Mononuclear cell (primary cell): ENCODE data around the gene RTKN. TPM values are rescaled to one million over a fixed set of nuclear protein-coding genes. Genes with fewer than 3 reads are reported as not detected.
A peak's percentile ranks its signal among the peaks of the same experiment; 100 is the strongest.

ENCODE experiments used
- H3K27me3 ChIP-seq: 2 replicates; pipeline ENCODE4 v1.6.0; 2011; ENCODE audit warnings: low read length, control low read depth; ENCODE audit not compliant: insufficient read depth
- H3K4me1 ChIP-seq: 2 replicates; pipeline ENCODE4 v1.5.1; 2011; ENCODE audit warnings: mild to moderate bottlenecking, low read length, control low read depth; ENCODE audit not compliant: insufficient read depth
- H3K4me3 ChIP-seq: 2 replicates; pipeline ENCODE4 v1.5.1; 2011; ENCODE audit warnings: mild to moderate bottlenecking, low read length, moderate library complexity
- H3K9me3 ChIP-seq: 2 replicates; pipeline ENCODE4 v1.5.1; 2011; ENCODE audit warnings: low read depth, mild to moderate bottlenecking, control low read depth, low read length
- total RNA-seq: library from RNA; depleted of rRNA; stranded (reverse); fragments of >200 nt; gene quantifications from one replicate; pipeline ENCODE4 v1.2.3, GENCODE V29; 2012

RTKN gene
- total RNA-seq, 1 donor: 0.31 TPM

- peaks cover 32% of the 10 kb centered on the region for H3K4me1 ChIP-seq
- H3K4me3 ChIP-seq: peak overlapping the region; percentile 79
- H3K27me3 ChIP-seq: peaks cover 5% of the 10 kb centered on the region
- H3K9me3 ChIP-seq: no peaks in the 10 kb centered on the region
Observed at GRCh38 chr2:74391580-74392448, 49.9 kb downstream of the RTKN start.

- Histone ChIP-seq H3K4me3 (peak overlapping the region; percentile 79), H3K4me1 (peaks cover 32% of the 10 kb centered on the region), H3K27me3 (peaks cover 5% of the 10 kb centered on the region), H3K9me3 (no peaks in the 10 kb centered on the region)
Observed at GRCh38 chr2:74391209-74391579, 50.5 kb downstream of the RTKN start.

- Histone ChIP-seq H3K4me3 (no peak overlapping the region), H3K4me1 (peaks cover 32% of the 10 kb centered on the region), H3K9me3 (no peaks in the 10 kb centered on the region)
Observed at GRCh38 chr2:74390606-74391005, 51.1 kb downstream of the RTKN start.

GRCh38 chr2:74387346-74387745 is 54.4 kb downstream of the RTKN start:
- Histone ChIP-seq H3K4me1 (peaks cover 32% of the 10 kb centered on the region), H3K27me3 (no peaks in the 10 kb centered on the region), H3K9me3 (no peaks in the 10 kb centered on the region), H3K4me3 (no peak overlapping the region)

More at GRCh38 chr2:74390606-74391005, 51.1 kb downstream of the RTKN start:
- H3K27me3 ChIP-seq: peaks cover 5% of the 10 kb centered on the region

- no peaks in the 10 kb centered on the region for H3K9me3 ChIP-seq
- H3K4me1 ChIP-seq: peaks cover 24% of the 10 kb centered on the region
- H3K27me3 ChIP-seq: no peaks in the 10 kb centered on the region
- H3K4me3 ChIP-seq: no peak overlapping the region
Observed at GRCh38 chr2:74385396-74385795, 56.3 kb downstream of the RTKN start.

GRCh38 chr2:74384051-74384450 is 57.7 kb downstream of the RTKN start:
- H3K4me1 ChIP-seq: peaks cover 23% of the 10 kb centered on the region
- no peaks in the 10 kb centered on the region for H3K9me3 ChIP-seq
- H3K27me3 ChIP-seq: no peaks in the 10 kb centered on the region
- no peak overlapping the region for H3K4me3 ChIP-seq

GRCh38 chr2:74383254-74383653 is 58.5 kb downstream of the RTKN start:
- H3K4me3 ChIP-seq: no peak overlapping the region
- H3K4me1 ChIP-seq: peaks cover 23% of the 10 kb centered on the region
- no peaks in the 10 kb centered on the region for H3K9me3 ChIP-seq
- H3K27me3 ChIP-seq: no peaks in the 10 kb centered on the region

GRCh38 chr2:74381751-74382150 is 60.0 kb downstream of the RTKN start:
- peaks cover 15% of the 10 kb centered on the region for H3K4me1 ChIP-seq
- no peaks in the 10 kb centered on the region for H3K9me3 ChIP-seq
- no peaks in the 10 kb centered on the region for H3K27me3 ChIP-seq
- H3K4me3 ChIP-seq: no peak overlapping the region

GRCh38 chr2:74379851-74380789 is 61.6 kb downstream of the RTKN start, which contains the start of gene DCTN1:
Gene DCTN1, minus strand, starts transcription at chr2:74380311. Its CDS starts 274 bp downstream, at chr2:74380037.
- peaks cover 15% of the 10 kb centered on the region for H3K4me1 ChIP-seq
- H3K4me3 ChIP-seq: no peak within 1 kb of the TSS
- H3K27me3 ChIP-seq: no peaks in the 10 kb centered on the region
- H3K9me3 ChIP-seq: no peaks in the 10 kb centered on the region

GRCh38 chr2:74378007-74378406 is 63.7 kb downstream of the RTKN start:
- Histone ChIP-seq H3K9me3 (no peaks in the 10 kb centered on the region), H3K4me1 (peaks cover 15% of the 10 kb centered on the region), H3K4me3 (no peak overlapping the region), H3K27me3 (no peaks in the 10 kb centered on the region)

- Histone ChIP-seq H3K27me3 (no peaks in the 10 kb centered on the region), H3K9me3 (no peaks in the 10 kb centered on the region), H3K4me3 (no peak overlapping the region), H3K4me1 (peaks cover 15% of the 10 kb centered on the region)
Observed at GRCh38 chr2:74375838-74376237, 65.9 kb downstream of the RTKN start.

Other genes starting within 250 kb of the RTKN start
- 32.1 TPM for gene MTHFD2, start 243.3 kb downstream of the RTKN start, total RNA-seq
- gene SLC4A5, start 98.5 kb downstream of the RTKN start, total RNA-seq: 6.7 TPM
- gene DCTN1, start 61.6 kb downstream of the RTKN start, total RNA-seq: 41.8 TPM
- 0.94 TPM for gene C2orf81, start 20.3 kb downstream of the RTKN start, total RNA-seq
- gene WDR54, start 20.2 kb downstream of the RTKN start, total RNA-seq: 9.3 TPM
- gene INO80B, start 13.2 kb upstream of the RTKN start, total RNA-seq: 15.3 TPM
- gene WBP1, start 16.5 kb upstream of the RTKN start, total RNA-seq: 18.5 TPM
- 17.1 TPM for gene MOGS, start 23.4 kb upstream of the RTKN start, total RNA-seq
- 8.3 TPM for gene MRPL53, start 30.7 kb upstream of the RTKN start, total RNA-seq
- gene CCDC142, start 41.1 kb upstream of the RTKN start, total RNA-seq: 8.3 TPM
- 14.0 TPM for gene TTC31, start 41.1 kb upstream of the RTKN start, total RNA-seq
- 0.21 TPM for gene LBX2, start 57.7 kb upstream of the RTKN start, total RNA-seq
- 12.1 TPM for gene PCGF1, start 65.8 kb upstream of the RTKN start, total RNA-seq
- 0.10 TPM for gene TLX2, start 72.5 kb upstream of the RTKN start, total RNA-seq
- gene DQX1, start 84.3 kb upstream of the RTKN start, total RNA-seq: not detected
- 115 TPM for gene AUP1, start 87.8 kb upstream of the RTKN start, total RNA-seq
- 17.9 TPM for gene HTRA2, start 88.0 kb upstream of the RTKN start, total RNA-seq
- 3.9 TPM for gene LOXL3, start 112.0 kb upstream of the RTKN start, total RNA-seq
- gene DOK1, start 112.8 kb upstream of the RTKN start, total RNA-seq: 2.9 TPM
- 0.31 TPM for gene M1AP, start 206.4 kb upstream of the RTKN start, total RNA-seq
- gene SEMA4F, start 212.3 kb upstream of the RTKN start, total RNA-seq: 2.0 TPM